Cardiac muscle cell (in vitro differentiated cells and primary cell): ENCODE measurements around the gene BECN2. TPM values are rescaled to one million over a fixed set of nuclear protein-coding genes. Genes with fewer than 3 reads are reported as not detected.
A peak's percentile ranks its signal among the peaks of the same experiment; 100 is the strongest.

ENCODE experiments used
- DNase-seq, 2 donors: peaks; one replicate each; pipeline versions ENCODE4 v3.0.0 to v3.0.0-alpha.2; 2010 to 2017; ENCODE audit warnings: low read depth in 1 of 2, low spot score in 1 of 2
- H3K27ac ChIP-seq: fragments of 200-600 bp; sonication (generic); 2 replicates; pipeline ENCODE4 v1.5.1; 2016
- H3K27me3 ChIP-seq: fragments of 200-600 bp; sonication (generic); 2 replicates; pipeline ENCODE4 v1.6.0; 2016; ENCODE audit warnings: control low read depth
- H3K36me3 ChIP-seq: fragments of 200-600 bp; sonication (generic); 2 replicates; pipeline ENCODE4 v1.5.1; 2016; ENCODE audit warnings: control low read depth
- H3K4me1 ChIP-seq: fragments of 200-600 bp; sonication (generic); 2 replicates; pipeline ENCODE4 v1.8.1; 2017; ENCODE audit warnings: low read depth, mild to moderate bottlenecking, mixed run types
- H3K4me3 ChIP-seq: fragments of 200-600 bp; sonication (generic); 2 replicates; pipeline ENCODE4 v1.5.1; 2016; ENCODE audit warnings: mild to moderate bottlenecking
- H3K9me3 ChIP-seq: fragments of 200-600 bp; sonication (generic); 2 replicates; pipeline ENCODE4 v1.5.1; 2017; ENCODE audit warnings: low read depth, mild to moderate bottlenecking, control low read depth
- CTCF ChIP-seq: IDR thresholded peaks from 2 replicates; pipeline ENCODE4 v1.5.1; 2012; ENCODE audit warnings: low read depth, mild to moderate bottlenecking, low read length
- polyA plus RNA-seq: library from polyadenylated mRNA; unstranded; fragments of >200 nt; fragmentation: Nextera tagmentation; extraction: Ambion mirVana; gene quantifications from 2 replicates; pipeline ENCODE4 v1.2.1, GENCODE V29; 2016
- total RNA-seq: library from RNA; depleted of rRNA; stranded (reverse); fragments of >200 nt; gene quantifications from 2 replicates; pipeline ENCODE4 v1.2.3, GENCODE V29; 2016

The BECN2 gene
- total and polyA plus RNA-seq, 2 experiments from 2014 or later: not detected

GRCh38 chr1:241997401-241997998 lies 39.9 kb downstream of the BECN2 start:
- Histone ChIP-seq H3K4me3 (no peak overlapping the region), H3K9me3 (no peaks in the 10 kb centered on the region), H3K27ac (no peak overlapping the region), H3K4me1 (peaks cover 6% of the 10 kb centered on the region), H3K27me3 (no peaks in the 10 kb centered on the region), H3K36me3 (no peaks in the 10 kb centered on the region)
- TF ChIP-seq CTCF: no peak
- DNase-seq: no peak

GRCh38 chr1:241998412-241998921 lies 40.9 kb downstream of the BECN2 start:
- peak; percentile 61 to 84 for DNase-seq
- no peak overlapping the region for H3K27ac ChIP-seq
- peaks cover 6% of the 10 kb centered on the region for H3K4me1 ChIP-seq
- no peaks in the 10 kb centered on the region for H3K36me3 ChIP-seq
- TF ChIP-seq CTCF: peak; percentile 90
- no peaks in the 10 kb centered on the region for H3K27me3 ChIP-seq
- H3K9me3 ChIP-seq: no peaks in the 10 kb centered on the region
- peak overlapping the region; percentile 2 for H3K4me3 ChIP-seq

GRCh38 chr1:241999026-241999425 lies 41.5 kb downstream of the BECN2 start, which contains the start of gene MAP1LC3C:
MAP1LC3C (minus strand) TSS chr1:241999098; CDS start chr1:241999008, 90 bp downstream.
- H3K4me3 ChIP-seq: peak within 1 kb of the TSS; percentile 2
- H3K27ac ChIP-seq: no peak within 1 kb of the TSS
- no peaks in the 10 kb centered on the region for H3K36me3 ChIP-seq
- no peak for TF ChIP-seq CTCF
- no peaks in the 10 kb centered on the region for H3K9me3 ChIP-seq
- peaks cover 6% of the 10 kb centered on the region for H3K4me1 ChIP-seq
- no peaks in the 10 kb centered on the region for H3K27me3 ChIP-seq
- peak in 1 of 2 donors; percentile 38 for DNase-seq

- DNase-seq: no peak
- no peak for TF ChIP-seq CTCF
- Histone ChIP-seq H3K4me3 (no peak overlapping the region), H3K27ac (no peak overlapping the region), H3K4me1 (peaks cover 6% of the 10 kb centered on the region), H3K27me3 (no peaks in the 10 kb centered on the region), H3K9me3 (no peaks in the 10 kb centered on the region), H3K36me3 (no peaks in the 10 kb centered on the region)
Observed at GRCh38 chr1:242000434-242000833, 42.9 kb downstream of the BECN2 start.

- Histone ChIP-seq H3K9me3 (no peaks in the 10 kb centered on the region), H3K27me3 (no peaks in the 10 kb centered on the region), H3K4me3 (no peak overlapping the region), H3K36me3 (no peaks in the 10 kb centered on the region), H3K4me1 (peaks cover 6% of the 10 kb centered on the region), H3K27ac (no peak overlapping the region)
- DNase-seq: no peak
- no peak for TF ChIP-seq CTCF
Observed at GRCh38 chr1:242002072-242002471, 44.5 kb downstream of the BECN2 start.
